WTC11 (cell line): ENCODE measurements around the gene HIF1A. TPM values are rescaled to one million over a fixed set of nuclear protein-coding genes. Genes with fewer than 3 reads are reported as not detected.

Experiments
- ATAC-seq: fragments of 200-7000 bp; cut with Tn5 transposase; 2 replicates; pipeline ENCODE4 v1.10.0; 2021; ENCODE audit warnings: mild to moderate bottlenecking, moderate library complexity
- CTCF ChIA-PET: fragments of 300-600 bp; sonication (Branson Sonifier 250); formaldehyde crosslinking; loops from one replicate; lab custom pipeline; 2021; ENCODE audit warnings: antibody characterized with exemption; lab: Charles Lee
- POLR2A ChIA-PET: fragments of 350-600 bp; sonication (Branson Sonifier 250); formaldehyde crosslinking; loops from one replicate; lab custom pipeline; 2021; ENCODE audit warnings: antibody characterized with exemption; lab: Charles Lee
- DNase-seq: peaks from one replicate; pipeline ENCODE4 v3.0.0; 2021; ENCODE audit warnings: low spot score
- H3K27ac Mint-ChIP-seq: 2 replicates; pipeline ENCODE4 v1.8.0; 2021; ENCODE audit warnings: mixed read lengths
- H3K27me3 Mint-ChIP-seq: 2 replicates; pipeline ENCODE4 v1.8.0; 2021; ENCODE audit warnings: low read depth, mild to moderate bottlenecking, moderate library complexity, mixed read lengths
- H3K36me3 Mint-ChIP-seq: 2 replicates; pipeline ENCODE4 v1.8.0; 2021; ENCODE audit warnings: mixed read lengths
- H3K4me1 Mint-ChIP-seq: 2 replicates; pipeline ENCODE4 v1.8.0; 2022; ENCODE audit warnings: mixed read lengths
- H3K4me3 Mint-ChIP-seq: 2 replicates; pipeline ENCODE4 v1.8.0; 2021; ENCODE audit warnings: mild to moderate bottlenecking, moderate library complexity, mixed read lengths
- H3K9me3 Mint-ChIP-seq: 2 replicates; pipeline ENCODE4 v1.8.0; 2021; ENCODE audit warnings: mixed read lengths
- ATF1 ChIP-seq: sonication (generic); formaldehyde crosslinking; IDR thresholded peaks from 2 replicates; pipeline ENCODE4 v1.8.1; 2023; ENCODE audit warnings: mild to moderate bottlenecking, moderate library complexity, missing genetic modification reagents
- CDX4 ChIP-seq: fragments of 250-450 bp; sonication (Bioruptor Pico); IDR thresholded peaks from 2 replicates; pipeline ENCODE4 v1.9.0; 2021; ENCODE audit warnings: moderate library complexity, mild to moderate bottlenecking, inconsistent platforms, borderline replicate concordance
- CREM ChIP-seq: sonication (generic); formaldehyde crosslinking; IDR thresholded peaks from 2 replicates; pipeline ENCODE4 v1.8.1; 2022; ENCODE audit warnings: mild to moderate bottlenecking, missing genetic modification reagents, moderate library complexity
- CTCF ChIP-seq: fragments of 200-600 bp; IDR thresholded peaks from 2 replicates; pipeline ENCODE4 v1.8.0; 2022; ENCODE audit warnings: antibody characterized with exemption
- ELF4 ChIP-seq: sonication (generic); formaldehyde crosslinking; IDR thresholded peaks from 2 replicates; pipeline ENCODE4 v1.8.1; 2022; ENCODE audit warnings: low read depth, mild to moderate bottlenecking, moderate library complexity, missing genetic modification reagents
- FOXK1 ChIP-seq: sonication (generic); formaldehyde crosslinking; IDR thresholded peaks from 2 replicates; pipeline ENCODE4 v1.8.0; 2022; ENCODE audit warnings: mild to moderate bottlenecking, moderate library complexity, missing genetic modification reagents
- FOXP4 ChIP-seq: sonication (generic); formaldehyde crosslinking; IDR thresholded peaks from 2 replicates; pipeline ENCODE4 v1.8.0; 2022; ENCODE audit warnings: mild to moderate bottlenecking, missing genetic modification reagents
- HMGA2 ChIP-seq: fragments of 250-450 bp; sonication (Bioruptor Pico); IDR thresholded peaks from 2 replicates; pipeline ENCODE4 v1.4.0; 2021; ENCODE audit warnings: mild to moderate bottlenecking, moderate library complexity
- JAZF1 ChIP-seq: fragments of 250-450 bp; sonication (Bioruptor Pico); IDR thresholded peaks from 2 replicates; pipeline ENCODE4 v1.9.0; 2021; ENCODE audit warnings: moderate library complexity, mild to moderate bottlenecking, inconsistent platforms
- MAX ChIP-seq: sonication (generic); formaldehyde crosslinking; IDR thresholded peaks from 2 replicates; pipeline ENCODE4 v1.8.0; 2022; ENCODE audit warnings: mild to moderate bottlenecking, missing genetic modification reagents
- NR3C1 ChIP-seq: sonication (generic); formaldehyde crosslinking; conservative IDR thresholded peaks from 2 replicates; pipeline ENCODE4 v1.8.1; 2023; ENCODE audit warnings: low read depth, mild to moderate bottlenecking, missing genetic modification reagents
- PREB ChIP-seq: sonication (generic); formaldehyde crosslinking; IDR thresholded peaks from 2 replicates; pipeline ENCODE4 v1.8.1; 2022; ENCODE audit warnings: mild to moderate bottlenecking, missing genetic modification reagents, moderate library complexity, borderline replicate concordance
- SMAD4 ChIP-seq: sonication (generic); formaldehyde crosslinking; IDR thresholded peaks from 2 replicates; pipeline ENCODE4 v1.8.0; 2022; ENCODE audit warnings: mild to moderate bottlenecking, missing genetic modification reagents
- SP1 ChIP-seq: sonication (generic); formaldehyde crosslinking; conservative IDR thresholded peaks from 2 replicates; pipeline ENCODE4 v1.8.1; 2022; ENCODE audit warnings: missing genetic modification reagents
- ZNF281 ChIP-seq: sonication (generic); formaldehyde crosslinking; IDR thresholded peaks from 2 replicates; pipeline ENCODE4 v1.8.0; 2023; ENCODE audit warnings: mild to moderate bottlenecking, missing genetic modification reagents
- ZNF396 ChIP-seq: fragments of 250-450 bp; sonication (Bioruptor Pico); IDR thresholded peaks from 2 replicates; pipeline ENCODE4 v1.8.0; 2021; ENCODE audit warnings: mild to moderate bottlenecking, moderate library complexity, borderline replicate concordance
- ZNF671 ChIP-seq: fragments of 250-450 bp; sonication (Bioruptor Pico); IDR thresholded peaks from 2 replicates; pipeline ENCODE4 v1.8.0; 2021; ENCODE audit warnings: mild to moderate bottlenecking
- total RNA-seq: library from RNA; stranded (reverse); gene quantifications from 3 replicates; pipeline ENCODE4 v1.2.3, GENCODE V29; 2021
- TF ChIP-seq, protein P1 (sequence below): sonication (generic); formaldehyde crosslinking; IDR thresholded peaks from 2 replicates; pipeline ENCODE4 v1.8.1; 2023; ENCODE audit warnings: mild to moderate bottlenecking, moderate library complexity, missing genetic modification reagents
- TF ChIP-seq, protein P2 (sequence below): fragments of 250-450 bp; sonication (Bioruptor Pico); IDR thresholded peaks from 2 replicates; pipeline ENCODE4 v1.9.0; 2021; ENCODE audit warnings: mild to moderate bottlenecking
- TF ChIP-seq, protein P3 (sequence below): sonication (generic); formaldehyde crosslinking; IDR thresholded peaks from 2 replicates; pipeline ENCODE4 v1.8.1; 2022; ENCODE audit warnings: missing genetic modification reagents, borderline replicate concordance

HIF1A gene
- total RNA-seq, 1 experiment from 2014 or later: 165 TPM

GRCh38 chr14:61756135-61756534 is 60.8 kb downstream of the HIF1A start (continued):
- TF ChIP-seq FOXK1 (CRISPR knock-in tag): no peak
- no peak for TF ChIP-seq CTCF
- no peak for TF ChIP-seq ELF4
- no peak for TF ChIP-seq MAX (CRISPR knock-in tag)
- no peak for TF ChIP-seq PREB (CRISPR knock-in tag)

- no peak for ATAC-seq
- Mint-ChIP-seq H3K4me3 (no peak overlapping the region), H3K36me3 (no peaks in the 10 kb centered on the region), H3K4me1 (peaks cover 33% of the 10 kb centered on the region), H3K9me3 (peaks cover 8% of the 10 kb centered on the region), H3K27me3 (no peaks in the 10 kb centered on the region), H3K27ac (no peak overlapping the region)
- ChIA-PET POLR2A (no interaction called here), CTCF (no interaction called here)
- TF ChIP-seq, protein P1, sequence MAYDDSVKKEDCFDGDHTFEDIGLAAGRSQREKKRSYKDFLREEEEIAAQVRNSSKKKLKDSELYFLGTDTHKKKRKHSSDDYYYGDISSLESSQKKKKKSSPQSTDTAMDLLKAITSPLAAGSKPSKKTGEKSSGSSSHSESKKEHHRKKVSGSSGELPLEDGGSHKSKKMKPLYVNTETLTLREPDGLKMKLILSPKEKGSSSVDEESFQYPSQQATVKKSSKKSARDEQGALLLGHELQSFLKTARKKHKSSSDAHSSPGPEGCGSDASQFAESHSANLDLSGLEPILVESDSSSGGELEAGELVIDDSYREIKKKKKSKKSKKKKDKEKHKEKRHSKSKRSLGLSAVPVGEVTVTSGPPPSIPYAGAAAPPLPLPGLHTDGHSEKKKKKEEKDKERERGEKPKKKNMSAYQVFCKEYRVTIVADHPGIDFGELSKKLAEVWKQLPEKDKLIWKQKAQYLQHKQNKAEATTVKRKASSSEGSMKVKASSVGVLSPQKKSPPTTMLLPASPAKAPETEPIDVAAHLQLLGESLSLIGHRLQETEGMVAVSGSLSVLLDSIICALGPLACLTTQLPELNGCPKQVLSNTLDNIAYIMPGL: no peak
- TF ChIP-seq SP1 (CRISPR knock-in tag) (no peak), ZNF281 (CRISPR knock-in tag) (no peak), CREM (no peak), HMGA2 (CRISPR knock-in tag) (no peak), FOXP4 (CRISPR knock-in tag) (no peak), ATF1 (CRISPR knock-in tag) (no peak), SMAD4 (no peak), JAZF1 (CRISPR knock-in tag) (no peak), CDX4 (CRISPR knock-in tag) (no peak), NR3C1 (CRISPR knock-in tag) (no peak), ZNF396 (CRISPR knock-in tag) (no peak), ZNF671 (CRISPR knock-in tag) (no peak)
- TF ChIP-seq, protein P2, sequence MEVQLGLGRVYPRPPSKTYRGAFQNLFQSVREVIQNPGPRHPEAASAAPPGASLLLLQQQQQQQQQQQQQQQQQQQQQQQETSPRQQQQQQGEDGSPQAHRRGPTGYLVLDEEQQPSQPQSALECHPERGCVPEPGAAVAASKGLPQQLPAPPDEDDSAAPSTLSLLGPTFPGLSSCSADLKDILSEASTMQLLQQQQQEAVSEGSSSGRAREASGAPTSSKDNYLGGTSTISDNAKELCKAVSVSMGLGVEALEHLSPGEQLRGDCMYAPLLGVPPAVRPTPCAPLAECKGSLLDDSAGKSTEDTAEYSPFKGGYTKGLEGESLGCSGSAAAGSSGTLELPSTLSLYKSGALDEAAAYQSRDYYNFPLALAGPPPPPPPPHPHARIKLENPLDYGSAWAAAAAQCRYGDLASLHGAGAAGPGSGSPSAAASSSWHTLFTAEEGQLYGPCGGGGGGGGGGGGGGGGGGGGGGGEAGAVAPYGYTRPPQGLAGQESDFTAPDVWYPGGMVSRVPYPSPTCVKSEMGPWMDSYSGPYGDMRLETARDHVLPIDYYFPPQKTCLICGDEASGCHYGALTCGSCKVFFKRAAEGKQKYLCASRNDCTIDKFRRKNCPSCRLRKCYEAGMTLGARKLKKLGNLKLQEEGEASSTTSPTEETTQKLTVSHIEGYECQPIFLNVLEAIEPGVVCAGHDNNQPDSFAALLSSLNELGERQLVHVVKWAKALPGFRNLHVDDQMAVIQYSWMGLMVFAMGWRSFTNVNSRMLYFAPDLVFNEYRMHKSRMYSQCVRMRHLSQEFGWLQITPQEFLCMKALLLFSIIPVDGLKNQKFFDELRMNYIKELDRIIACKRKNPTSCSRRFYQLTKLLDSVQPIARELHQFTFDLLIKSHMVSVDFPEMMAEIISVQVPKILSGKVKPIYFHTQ: no peak
- TF ChIP-seq, protein P3, sequence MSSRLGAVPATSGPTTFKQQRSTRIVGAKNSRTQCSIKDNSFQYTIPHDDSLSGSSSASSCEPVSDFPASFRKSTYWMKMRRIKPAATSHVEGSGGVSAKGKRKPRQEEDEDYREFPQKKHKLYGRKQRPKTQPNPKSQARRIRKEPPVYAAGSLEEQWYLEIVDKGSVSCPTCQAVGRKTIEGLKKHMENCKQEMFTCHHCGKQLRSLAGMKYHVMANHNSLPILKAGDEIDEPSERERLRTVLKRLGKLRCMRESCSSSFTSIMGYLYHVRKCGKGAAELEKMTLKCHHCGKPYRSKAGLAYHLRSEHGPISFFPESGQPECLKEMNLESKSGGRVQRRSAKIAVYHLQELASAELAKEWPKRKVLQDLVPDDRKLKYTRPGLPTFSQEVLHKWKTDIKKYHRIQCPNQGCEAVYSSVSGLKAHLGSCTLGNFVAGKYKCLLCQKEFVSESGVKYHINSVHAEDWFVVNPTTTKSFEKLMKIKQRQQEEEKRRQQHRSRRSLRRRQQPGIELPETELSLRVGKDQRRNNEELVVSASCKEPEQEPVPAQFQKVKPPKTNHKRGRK (CRISPR knock-in tag): no peak
- DNase-seq: no peak
Observed at GRCh38 chr14:61759878-61760277, 64.6 kb downstream of the HIF1A start.
